Epithelial cell of alveolus of lung (primary cell): ENCODE results near the gene PLCG1. TPM values are rescaled to one million over a fixed set of nuclear protein-coding genes. Genes with fewer than 3 reads are reported as not detected.

Experiments used
- total RNA-seq: library from RNA; depleted of rRNA; stranded (reverse); fragments of >200 nt; gene quantifications from 2 replicates; pipeline ENCODE4 v1.2.1, GENCODE V29; 2015

The PLCG1 gene
- total RNA-seq: 53.1 and 53.5 TPM in 2 replicates

GRCh38 chr20:41136680-41137613, at the start of gene PLCG1:
Gene PLCG1, plus strand, starts transcription at chr20:41137543. Its CDS starts 99 bp downstream, at chr20:41137642.

Other genes starting within 250 kb of the PLCG1 start
- gene TOP1, start 108.7 kb upstream of the PLCG1 start, total RNA-seq: 33.0 and 54.9 TPM in 2 replicates
- gene ZHX3, start 180.2 kb downstream of the PLCG1 start, total RNA-seq: 23.4 and 31.6 TPM in 2 replicates
- gene LPIN3, start 203.3 kb downstream of the PLCG1 start, total RNA-seq: 3.4 and 13.9 TPM in 2 replicates
- under 0.01 and 0.24 TPM in 2 replicates for gene EMILIN3, start 229.3 kb downstream of the PLCG1 start, total RNA-seq